A673 (cell line): Measurements from ENCODE around the gene RAD23B. TPM values are rescaled to one million over a fixed set of nuclear protein-coding genes. Genes with fewer than 3 reads are reported as not detected.

Experiments
- BruUV-seq: library from RNA; stranded (reverse); fragments of 400-500 nt; replicated peaks from 2 replicates; lab custom pipeline; 2021; lab: Mats Ljungman, UMichigan
- CTCF ChIA-PET: fragments of 300-600 bp; sonication (Branson Sonifier 250); formaldehyde crosslinking; loops from one replicate; lab custom pipeline; 2022; ENCODE audit warnings: antibody characterized with exemption; lab: Charles Lee
- POLR2A ChIA-PET: fragments of 300-600 bp; sonication (Branson Sonifier 250); formaldehyde crosslinking; loops from one replicate; lab custom pipeline; 2022; ENCODE audit warnings: antibody characterized with exemption; ENCODE audit not compliant: low non-redundant PET; lab: Charles Lee
- DNase-seq: peaks from one replicate; pipeline ENCODE4 v3.0.0-alpha.2; 2015; ENCODE audit warnings: low spot score
- H3K27ac ChIP-seq: fragments of 200-600 bp; sonication (generic); 2 replicates; pipeline ENCODE4 v1.5.1; 2016; ENCODE audit warnings: mixed run types, low read depth, mild to moderate bottlenecking, mixed read lengths, antibody characterized with exemption, low read length; ENCODE audit not compliant: poor library complexity, severe bottlenecking
- H3K27me3 ChIP-seq: fragments of 200-600 bp; sonication (generic); replicated peaks from 2 replicates; pipeline ENCODE4 v1.6.1; 2017; ENCODE audit warnings: mixed run types, low read depth, mild to moderate bottlenecking, mixed read lengths, antibody characterized with exemption, low read length; ENCODE audit not compliant: insufficient read depth, poor library complexity
- H3K36me3 ChIP-seq: fragments of 200-600 bp; sonication (generic); 2 replicates; pipeline ENCODE4 v1.6.1; 2016; ENCODE audit warnings: mixed run types, mild to moderate bottlenecking, mixed read lengths, antibody characterized with exemption, low read length; ENCODE audit not compliant: insufficient read depth, poor library complexity, severe bottlenecking
- H3K4me1 ChIP-seq: fragments of 200-600 bp; sonication (generic); 2 replicates; pipeline ENCODE4 v1.6.1; 2017; ENCODE audit warnings: mixed run types, mild to moderate bottlenecking, mixed read lengths, antibody characterized with exemption, low read length; ENCODE audit not compliant: insufficient read depth, poor library complexity, severe bottlenecking
- H3K4me3 ChIP-seq: fragments of 200-600 bp; sonication (generic); 2 replicates; pipeline ENCODE4 v1.5.1; 2016; ENCODE audit warnings: low read depth, mixed run types, mild to moderate bottlenecking, mixed read lengths, low read length; ENCODE audit not compliant: poor library complexity, severe bottlenecking
- H3K9me3 ChIP-seq: fragments of 200-600 bp; sonication (generic); 2 replicates; pipeline ENCODE4 v1.6.1; 2016; ENCODE audit warnings: mixed run types, low read depth, mild to moderate bottlenecking, mixed read lengths, antibody characterized with exemption, low read length; ENCODE audit not compliant: poor library complexity, severe bottlenecking
- CTCF ChIP-seq: fragments of 300-800, 200-600 bp; sonication (generic); conservative IDR thresholded peaks from 2 replicates; pipeline ENCODE4 v1.5.1; 2017; ENCODE audit warnings: low read depth, mild to moderate bottlenecking, antibody characterized with exemption, low read length, moderate library complexity, mixed read lengths
- EZH2 ChIP-seq: fragments of 200-600 bp; sonication (generic); IDR thresholded peaks from 2 replicates; pipeline ENCODE4 v1.6.1; 2017; ENCODE audit warnings: borderline replicate concordance, low read depth, mild to moderate bottlenecking, mixed read lengths, antibody characterized with exemption, low read length; ENCODE audit not compliant: poor library complexity, severe bottlenecking
- intact Hi-C: fragments of 100-400 bp; cut with micrococcal nuclease; formaldehyde crosslinking; loops from one replicate; pipeline ENCODE4 v1.10.0; 2022; ENCODE audit not compliant: unreplicated experiment
- total RNA-seq: library from RNA; stranded (reverse); gene quantifications from 2 replicates; pipeline ENCODE4 v1.2.3, GENCODE V29; 2021

The RAD23B gene
- total RNA-seq, 1 experiment from 2014 or later, result 151 TPM

- intact Hi-C loops, result no loop called here
- TF ChIP-seq CTCF, result no peak
- TF ChIP-seq EZH2, result no peak
- no TSS peak for BruUV-seq
Measured at GRCh38 chr9:107243742-107244141, 39.3 kb upstream of the RAD23B start.

GRCh38 chr9:107246259-107247254 is 36.5 kb upstream of the RAD23B start:
- DNase-seq, result no peak
- no TSS peak for BruUV-seq
- Histone ChIP-seq H3K36me3 (no peaks in the 10 kb centered on the region), H3K4me1 (no peaks in the 10 kb centered on the region), H3K27ac (no peak overlapping the region), H3K9me3 (no peaks in the 10 kb centered on the region), H3K4me3 (no peak overlapping the region), H3K27me3 (peaks cover 4% of the 10 kb centered on the region)
- intact Hi-C loops, result no loop called here
- ChIA-PET CTCF (no interaction called here), POLR2A (no interaction called here)
- TF ChIP-seq EZH2 (no peak), CTCF (peak; percentile 29)

More at GRCh38 chr9:107243742-107244141, 39.3 kb upstream of the RAD23B start:
- no peak for DNase-seq
- Histone ChIP-seq H3K4me1 (no peaks in the 10 kb centered on the region), H3K36me3 (no peaks in the 10 kb centered on the region), H3K4me3 (no peak overlapping the region), H3K9me3 (no peaks in the 10 kb centered on the region), H3K27me3 (no peaks in the 10 kb centered on the region), H3K27ac (no peak overlapping the region)
- POLR2A ChIA-PET, result no interaction called here
- CTCF ChIA-PET, result no interaction called here

- Histone ChIP-seq H3K36me3 (no peaks in the 10 kb centered on the region), H3K27me3 (peaks cover 4% of the 10 kb centered on the region), H3K9me3 (no peaks in the 10 kb centered on the region), H3K4me1 (no peaks in the 10 kb centered on the region), H3K4me3 (no peak overlapping the region), H3K27ac (no peak overlapping the region)
- BruUV-seq, result no TSS peak
- DNase-seq, result no peak
- TF ChIP-seq EZH2, result no peak
- no peak for TF ChIP-seq CTCF
- ChIA-PET CTCF (no interaction called here), POLR2A (no interaction called here)
- intact Hi-C loops, result no loop called here
Measured at GRCh38 chr9:107248714-107249113, 34.4 kb upstream of the RAD23B start.
